Fibroblast of pulmonary artery (primary cell): ENCODE results near the gene MEGF8.
A peak's percentile ranks its signal among the peaks of the same experiment; 100 is the strongest.

ENCODE experiments used
- DNase-seq: peaks from one replicate; pipeline ENCODE4 v3.0.0-alpha.2; 2010; ENCODE audit warnings: low read depth
- H3K4me3 ChIP-seq: replicated peaks from 2 replicates; pipeline ENCODE4 v1.5.1; 2011; ENCODE audit warnings: low read depth, mild to moderate bottlenecking, control low read depth, low read length, moderate library complexity
- TF ChIP-seq, protein P1 (sequence below): IDR thresholded peaks from 2 replicates; pipeline ENCODE4 v1.5.1; 2011; ENCODE audit warnings: mild to moderate bottlenecking, control low read depth, low read length, inconsistent platforms; ENCODE audit errors: missing control alignments

The MEGF8 gene

DNA sequence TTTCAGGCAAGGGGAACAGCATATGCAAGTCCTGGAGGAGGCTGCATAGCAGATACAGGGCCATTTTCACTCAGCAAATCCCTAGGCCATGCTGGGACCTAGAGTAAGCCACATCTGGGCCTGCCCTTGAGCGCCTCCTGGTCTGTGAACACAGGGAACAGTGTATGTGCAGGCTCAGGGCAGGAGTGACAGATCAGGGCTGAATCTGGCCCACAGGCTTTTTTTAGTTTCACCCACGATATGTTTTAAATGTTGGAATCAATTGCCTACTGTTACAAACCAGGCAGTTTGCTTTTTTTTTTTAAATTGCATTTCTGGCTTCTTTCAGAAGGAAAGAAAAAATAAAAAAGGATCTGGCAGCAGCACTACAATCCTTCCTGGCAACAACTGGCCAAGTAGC is 13.8 kb upstream of the MEGF8 start:
- TF ChIP-seq, protein P1, sequence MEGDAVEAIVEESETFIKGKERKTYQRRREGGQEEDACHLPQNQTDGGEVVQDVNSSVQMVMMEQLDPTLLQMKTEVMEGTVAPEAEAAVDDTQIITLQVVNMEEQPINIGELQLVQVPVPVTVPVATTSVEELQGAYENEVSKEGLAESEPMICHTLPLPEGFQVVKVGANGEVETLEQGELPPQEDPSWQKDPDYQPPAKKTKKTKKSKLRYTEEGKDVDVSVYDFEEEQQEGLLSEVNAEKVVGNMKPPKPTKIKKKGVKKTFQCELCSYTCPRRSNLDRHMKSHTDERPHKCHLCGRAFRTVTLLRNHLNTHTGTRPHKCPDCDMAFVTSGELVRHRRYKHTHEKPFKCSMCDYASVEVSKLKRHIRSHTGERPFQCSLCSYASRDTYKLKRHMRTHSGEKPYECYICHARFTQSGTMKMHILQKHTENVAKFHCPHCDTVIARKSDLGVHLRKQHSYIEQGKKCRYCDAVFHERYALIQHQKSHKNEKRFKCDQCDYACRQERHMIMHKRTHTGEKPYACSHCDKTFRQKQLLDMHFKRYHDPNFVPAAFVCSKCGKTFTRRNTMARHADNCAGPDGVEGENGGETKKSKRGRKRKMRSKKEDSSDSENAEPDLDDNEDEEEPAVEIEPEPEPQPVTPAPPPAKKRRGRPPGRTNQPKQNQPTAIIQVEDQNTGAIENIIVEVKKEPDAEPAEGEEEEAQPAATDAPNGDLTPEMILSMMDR, result peak; percentile 8
- no peak overlapping the region for H3K4me3 ChIP-seq
- no peak for DNase-seq

DNA sequence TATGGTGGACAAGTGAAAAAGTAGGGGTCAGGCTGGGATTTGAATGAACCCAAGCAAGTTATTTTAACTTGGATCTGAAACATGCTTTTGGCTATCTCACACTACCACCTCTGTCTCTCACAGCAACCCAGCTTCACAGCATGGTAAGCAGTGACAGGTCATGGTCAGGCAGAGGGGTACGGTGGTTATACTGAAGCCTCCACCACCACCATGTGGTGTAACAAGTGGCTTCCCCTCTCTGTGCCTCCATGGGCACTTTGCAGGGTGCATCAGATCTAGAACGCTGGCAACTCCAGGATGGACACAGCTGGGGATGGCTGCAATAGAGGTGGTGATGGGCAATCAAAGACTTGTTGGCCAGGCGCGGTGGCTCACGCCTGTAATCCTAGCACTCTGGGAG is 13.1 kb upstream of the MEGF8 start:
- no peak overlapping the region for H3K4me3 ChIP-seq
- TF ChIP-seq, protein P1, result no peak
- DNase-seq, result no peak

DNA sequence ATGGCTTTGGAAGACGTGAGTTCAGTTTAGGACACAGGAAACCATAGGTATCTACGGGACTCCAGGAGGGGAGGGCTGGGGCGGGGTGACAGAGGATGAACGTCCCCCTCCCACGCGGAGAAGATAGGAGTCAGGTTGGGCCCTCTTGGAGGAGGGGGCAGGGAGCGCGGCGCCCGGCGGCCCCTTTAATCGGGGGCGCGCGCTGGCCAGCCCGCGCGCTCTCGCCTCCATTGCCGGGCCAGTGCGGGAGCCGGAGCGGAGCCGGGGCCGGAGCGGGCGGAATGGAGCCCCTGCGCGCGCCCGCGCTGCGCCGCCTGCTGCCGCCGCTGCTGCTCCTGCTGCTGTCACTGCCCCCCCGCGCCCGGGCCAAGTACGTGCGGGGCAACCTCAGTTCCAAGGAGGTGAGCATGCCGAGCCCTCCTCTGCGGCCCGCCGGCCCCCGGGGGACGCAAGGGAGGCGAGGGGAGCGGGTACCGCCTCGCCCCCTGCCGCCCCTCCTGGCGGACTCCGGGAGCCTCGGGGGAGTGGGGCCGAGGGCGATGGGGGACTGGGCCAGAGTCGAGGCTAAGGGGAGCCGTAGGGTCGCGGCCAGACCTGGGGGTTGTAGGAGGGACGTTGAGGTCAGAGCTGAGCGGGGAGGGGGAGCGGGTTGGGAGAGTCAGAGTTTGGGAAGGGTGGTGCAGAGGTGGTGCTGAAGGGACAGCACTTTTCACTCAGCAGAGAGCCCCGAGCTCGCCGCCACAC is 12.2 kb upstream of the MEGF8 start, which contains the start of gene TMEM145:
TSS of gene TMEM145 (plus strand) at position 214 of the 744 bp plus-strand sequence. CDS start at position 282, 68 bp downstream.
- peak; percentile 52 for DNase-seq
- TF ChIP-seq, protein P1, result no peak
- H3K4me3 ChIP-seq, result peak within 1 kb of the TSS; percentile 45

DNA sequence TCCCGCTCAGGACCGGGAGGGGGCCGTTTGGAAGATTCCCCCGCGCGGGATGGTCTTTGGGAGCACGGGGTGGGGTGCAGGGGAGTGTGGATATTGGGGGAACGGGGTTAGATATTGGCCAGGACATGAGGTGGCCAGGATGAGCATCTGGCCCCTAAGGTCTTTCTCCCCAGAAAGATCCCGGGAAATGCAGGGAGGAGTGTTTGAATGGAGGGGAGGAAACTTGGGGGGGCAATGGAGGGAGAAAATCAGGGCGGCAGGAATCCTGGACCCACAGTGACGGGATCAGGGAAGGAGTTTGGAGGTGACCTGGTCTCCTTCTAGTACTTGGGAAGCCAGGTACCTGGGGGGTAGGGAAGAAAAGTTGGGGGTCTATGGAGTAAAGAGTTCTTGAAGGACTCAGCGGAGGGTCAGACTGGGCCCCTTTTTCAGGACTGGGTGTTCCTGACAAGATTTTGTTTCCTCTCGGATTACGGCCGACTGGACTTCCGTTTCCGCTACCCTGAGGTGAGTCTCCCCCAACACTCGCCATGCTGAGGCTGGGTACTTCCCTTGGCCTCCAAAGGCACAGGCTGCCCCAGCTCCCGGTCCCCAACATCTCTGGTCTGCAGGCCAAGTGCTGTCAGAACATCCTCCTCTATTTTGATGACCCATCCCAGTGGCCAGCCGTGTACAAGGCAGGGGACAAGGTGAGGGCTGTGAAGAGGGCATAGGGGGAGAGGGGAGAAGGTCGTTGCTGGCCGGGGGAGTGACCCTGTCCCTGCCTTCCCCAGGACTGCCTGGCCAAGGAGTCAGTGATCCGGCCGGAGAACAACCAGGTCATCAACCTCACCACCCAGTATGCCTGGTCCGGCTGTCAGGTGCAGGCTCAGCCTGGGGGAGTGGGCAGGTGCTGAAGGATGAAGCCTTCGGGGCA is 11.3 kb upstream of the MEGF8 start:
- TF ChIP-seq, protein P1, result no peak
- no peak overlapping the region for H3K4me3 ChIP-seq
- no peak for DNase-seq

DNA sequence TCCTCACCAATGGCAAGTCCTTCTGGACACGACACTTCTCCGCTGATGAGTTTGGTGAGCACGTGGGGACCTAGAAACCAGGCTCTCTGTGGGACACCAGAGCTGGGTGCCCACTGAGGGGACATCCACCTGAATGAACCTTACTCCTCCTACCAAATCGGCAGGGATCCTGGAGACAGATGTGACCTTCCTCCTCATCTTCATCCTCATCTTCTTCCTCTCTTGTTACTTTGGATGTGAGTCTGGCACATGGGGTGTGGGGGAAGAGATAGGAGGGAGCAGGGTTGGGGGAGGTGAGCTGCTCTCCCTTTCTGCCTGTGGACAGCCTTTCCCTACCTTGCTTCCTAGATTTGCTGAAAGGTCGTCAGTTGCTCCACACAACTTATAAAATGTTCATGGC is 10.4 kb upstream of the MEGF8 start:
- TF ChIP-seq, protein P1, result no peak

DNA sequence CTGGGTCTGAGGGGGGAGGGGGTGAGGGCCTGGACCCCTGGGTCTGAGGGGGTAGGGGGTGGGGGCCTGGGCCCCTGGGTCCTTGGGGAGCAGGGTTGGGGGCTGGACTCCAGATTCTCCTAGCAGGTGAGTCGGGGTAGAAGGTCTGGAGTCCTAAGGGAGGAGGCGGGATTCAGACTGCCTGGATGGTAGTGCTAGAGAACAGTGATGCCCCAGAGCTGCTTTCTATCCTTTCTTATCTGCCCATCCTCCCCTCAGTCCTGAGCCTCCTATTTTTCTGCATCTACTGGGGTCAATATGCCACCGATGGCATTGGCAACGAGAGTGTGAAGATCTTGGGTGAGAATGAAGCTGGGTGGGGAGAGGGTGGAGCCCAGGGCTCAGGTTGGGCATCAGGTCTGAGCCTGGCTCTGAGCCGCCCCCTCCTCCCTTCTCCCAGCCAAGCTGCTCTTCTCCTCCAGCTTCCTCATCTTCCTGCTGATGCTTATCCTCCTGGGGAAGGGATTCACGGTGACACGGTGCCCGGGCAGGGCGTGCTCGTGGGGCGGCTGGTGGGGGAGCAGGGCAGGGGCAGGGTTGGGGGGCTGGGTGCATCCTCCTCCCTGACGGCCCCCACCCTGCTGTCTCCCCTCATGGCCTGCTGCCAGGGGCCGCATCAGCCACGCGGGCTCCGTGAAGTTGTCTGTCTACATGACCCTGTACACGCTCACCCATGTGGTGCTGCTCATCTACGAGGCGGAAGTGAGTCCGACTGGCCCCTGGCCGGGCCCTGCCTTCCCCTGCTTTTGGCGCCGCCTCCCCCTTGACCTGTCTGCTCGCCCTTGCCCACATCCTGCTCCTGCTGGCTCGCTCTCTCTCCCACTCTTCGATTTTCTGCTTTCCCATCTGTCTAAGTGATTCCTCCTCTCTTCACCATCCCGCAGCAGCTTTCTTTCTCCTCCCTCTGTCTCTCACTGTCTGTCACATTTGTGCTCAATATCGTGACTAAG is 8.9 kb upstream of the MEGF8 start:
- TF ChIP-seq, protein P1, result no peak
- H3K4me3 ChIP-seq, result no peak overlapping the region
- DNase-seq, result no peak

More for the DNA sequence above, 10.4 kb upstream of the MEGF8 start:
- no peak for DNase-seq
- H3K4me3 ChIP-seq, result no peak overlapping the region
